Glutamatergic neuron (in vitro differentiated cells): Measurements from ENCODE around the gene GCLC. TPM values are rescaled to one million over a fixed set of nuclear protein-coding genes. Genes with fewer than 3 reads are reported as not detected.

Experiments used
- DNase-seq: peaks from one replicate; pipeline ENCODE4 v3.0.0; 2022
- H3K27ac Mint-ChIP-seq: one replicate; pipeline ENCODE4 v1.8.0; 2020; ENCODE audit warnings: mild to moderate bottlenecking, mixed read lengths, inconsistent platforms; ENCODE audit not compliant: unreplicated experiment
- H3K27me3 Mint-ChIP-seq: one replicate; pipeline ENCODE4 v1.8.0; 2020; ENCODE audit warnings: mild to moderate bottlenecking, moderate library complexity, mixed read lengths, inconsistent platforms; ENCODE audit not compliant: unreplicated experiment
- H3K36me3 Mint-ChIP-seq: one replicate; pipeline ENCODE4 v1.8.0; 2020; ENCODE audit warnings: mild to moderate bottlenecking, mixed read lengths, inconsistent platforms; ENCODE audit not compliant: unreplicated experiment
- H3K4me1 Mint-ChIP-seq: one replicate; pipeline ENCODE4 v1.8.0; 2020; ENCODE audit warnings: mild to moderate bottlenecking, low read depth, mixed read lengths, inconsistent platforms; ENCODE audit not compliant: unreplicated experiment
- H3K4me3 Mint-ChIP-seq: one replicate; pipeline ENCODE4 v1.8.0; 2020; ENCODE audit warnings: mild to moderate bottlenecking, mixed read lengths, inconsistent platforms; ENCODE audit not compliant: unreplicated experiment
- H3K9me3 Mint-ChIP-seq: one replicate; pipeline ENCODE4 v1.8.0; 2020; ENCODE audit warnings: mild to moderate bottlenecking, moderate library complexity, mixed read lengths, inconsistent platforms; ENCODE audit not compliant: unreplicated experiment
- CTCF ChIP-seq: fragments of 200-600 bp; sonication (generic); IDR thresholded peaks from one replicate; pipeline ENCODE4 v1.5.0; 2021; ENCODE audit not compliant: partially characterized antibody, unreplicated experiment
- total RNA-seq: library from RNA; stranded (reverse); fragmentation: NEBNext Ultra II Directional; extraction: Animal tissue kit (Norgen Biotek cat#: 25700); gene quantifications from one replicate; pipeline ENCODE4 v1.2.1, GENCODE V29; 2021; ENCODE audit not compliant: unreplicated experiment

The GCLC gene
- total RNA-seq, 1 donor from 2014 or later, result 29.1 TPM

- no peaks in the 10 kb centered on the region for H3K9me3 Mint-ChIP-seq
- H3K36me3 Mint-ChIP-seq, result no peaks in the 10 kb centered on the region
- no peak overlapping the region for H3K4me3 Mint-ChIP-seq
Observed at GRCh38 chr6:53495506-53496499, 49.1 kb downstream of the GCLC start.

GRCh38 chr6:53494076-53494475 lies 50.8 kb downstream of the GCLC start:
- Mint-ChIP-seq H3K27ac (no peak overlapping the region), H3K9me3 (no peaks in the 10 kb centered on the region), H3K4me1 (no peaks in the 10 kb centered on the region), H3K4me3 (no peak overlapping the region), H3K36me3 (no peaks in the 10 kb centered on the region), H3K27me3 (no peaks in the 10 kb centered on the region)
- DNase-seq, result no peak
- no peak for TF ChIP-seq CTCF

More at GRCh38 chr6:53495506-53496499, 49.1 kb downstream of the GCLC start:
- TF ChIP-seq CTCF, result no peak
- Mint-ChIP-seq H3K4me1 (no peaks in the 10 kb centered on the region), H3K27me3 (no peaks in the 10 kb centered on the region), H3K27ac (no peak overlapping the region)
- no peak for DNase-seq

- H3K27ac Mint-ChIP-seq, result no peak overlapping the region
- no peak for TF ChIP-seq CTCF
- no peak for DNase-seq
- H3K27me3 Mint-ChIP-seq, result no peaks in the 10 kb centered on the region
- no peak overlapping the region for H3K4me3 Mint-ChIP-seq
- no peaks in the 10 kb centered on the region for H3K9me3 Mint-ChIP-seq
- no peaks in the 10 kb centered on the region for H3K4me1 Mint-ChIP-seq
- no peaks in the 10 kb centered on the region for H3K36me3 Mint-ChIP-seq
Observed at GRCh38 chr6:53493635-53494025, 51.3 kb downstream of the GCLC start.

- Mint-ChIP-seq H3K36me3 (no peaks in the 10 kb centered on the region), H3K4me1 (no peaks in the 10 kb centered on the region), H3K9me3 (no peaks in the 10 kb centered on the region), H3K4me3 (no peak overlapping the region), H3K27ac (no peak overlapping the region), H3K27me3 (no peaks in the 10 kb centered on the region)
- DNase-seq, result no peak
- peak; percentile 71 for TF ChIP-seq CTCF
Observed at GRCh38 chr6:53492860-53493634, 51.9 kb downstream of the GCLC start.
